ENCODE results near the gene BRCA2. TPM values are rescaled to one million over a fixed set of nuclear protein-coding genes. Genes with fewer than 3 reads are reported as not detected.
A peak's percentile ranks its signal among the peaks of the same experiment; 100 is the strongest.

Gene BRCA2
- total RNA-seq, 5 donors from 2014 or later (not counting 1 experiment from before 2014, with no cell fraction given): 2.2 to 4.7 (median 3.1) TPM

DNA sequence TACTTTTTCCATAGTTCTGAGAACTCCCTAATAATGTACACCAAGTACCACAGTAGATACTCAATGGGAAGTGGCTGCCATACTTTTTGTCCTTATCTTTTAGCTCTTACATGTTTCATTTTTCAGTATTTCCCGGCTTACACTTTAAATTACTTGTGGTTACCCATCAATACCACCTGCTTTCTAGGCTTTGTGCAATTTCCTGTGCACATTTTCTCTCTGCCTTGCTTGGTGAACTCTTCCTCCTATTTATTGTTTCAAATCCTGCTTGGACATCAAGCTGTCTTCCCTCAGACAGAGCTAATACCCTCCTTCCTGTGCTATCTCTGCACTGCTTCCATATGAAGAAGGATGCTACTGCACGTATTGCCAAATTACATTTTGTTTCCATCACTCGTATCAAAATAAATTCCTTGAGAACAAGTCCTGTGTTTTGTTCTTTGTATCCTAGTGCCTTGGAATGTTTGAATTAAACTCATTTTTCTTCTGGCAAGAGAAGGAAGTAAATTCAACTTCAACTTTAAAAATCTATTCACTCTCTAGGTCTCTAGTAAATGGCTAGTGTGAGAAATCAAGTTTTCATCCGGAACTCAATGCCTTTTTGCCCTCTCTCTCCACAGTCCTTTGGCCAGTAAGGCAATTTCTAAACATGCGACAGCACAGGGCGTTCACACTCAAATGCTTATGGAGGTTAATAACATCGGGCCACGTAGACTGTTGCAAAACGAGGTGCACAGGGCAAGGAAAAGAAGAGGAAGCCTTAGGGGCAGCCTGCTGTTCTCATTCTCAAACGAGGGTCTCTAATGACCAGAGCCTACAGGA lies 5.8 kb upstream of the BRCA2 start:
- Histone ChIP-seq H3K27ac (ENCODE audit: low read length) (no peak overlapping the region), H3K4me3 (ENCODE audit: control insufficient read depth in 1 of 2, extremely low read depth in 1 of 2, low read length in 1 of 2) (no peak overlapping the region), H3K4me1 (ENCODE audit: control insufficient read depth in 1 of 2, extremely low read depth in 1 of 2, insufficient read depth in 2 of 2, low read length in 2 of 2) (peaks cover 0 to 7% of the 10 kb centered on the region in 2 experiments), H3K27me3 (replicated peaks in 1 of 2; ENCODE audit: control insufficient read depth in 2 of 2, extremely low read depth in 1 of 2, insufficient read depth in 2 of 2, low read length in 1 of 2) (no peaks in the 10 kb centered on the region), H3K9me3 (no peaks in the 10 kb centered on the region), H3K36me3 (ENCODE audit: control insufficient read depth in 2 of 2, extremely low read depth in 1 of 2, insufficient read depth in 1 of 2, low read length in 1 of 2) (no peaks in the 10 kb centered on the region)
- CTCF ChIA-PET: interaction anchor here (0.5 to 1.5 kb wide), 5 partner anchors 282 to 400 kb away, joined by 3 to 7 read pairs (median 4); no protein-coding TSS in a partner anchor
- H3K4me3 Mint-ChIP-seq: peak overlapping the region in 1 of 3 donors; percentile 25
- peak; percentile 34 to 37 (median 36) for ATAC-seq (replicated peaks in 1 of 4)
- no peak overlapping the region for H3K27ac Mint-ChIP-seq
- 31% methylated on average over 6 of the region's 10 CpGs for WGBS (ENCODE audit: insufficient coverage)
- DNase-seq: no peak
- POLR2A ChIA-PET: no interaction called here
- peaks cover 12 to 13% (median 12%) of the 10 kb centered on the region in 3 donors for H3K4me1 Mint-ChIP-seq
- H3K9me3 Mint-ChIP-seq: no peaks in the 10 kb centered on the region
- H3K36me3 Mint-ChIP-seq: no peaks in the 10 kb centered on the region
- H3K27me3 Mint-ChIP-seq: peaks cover 0 to 2% of the 10 kb centered on the region in 2 donors

DNA sequence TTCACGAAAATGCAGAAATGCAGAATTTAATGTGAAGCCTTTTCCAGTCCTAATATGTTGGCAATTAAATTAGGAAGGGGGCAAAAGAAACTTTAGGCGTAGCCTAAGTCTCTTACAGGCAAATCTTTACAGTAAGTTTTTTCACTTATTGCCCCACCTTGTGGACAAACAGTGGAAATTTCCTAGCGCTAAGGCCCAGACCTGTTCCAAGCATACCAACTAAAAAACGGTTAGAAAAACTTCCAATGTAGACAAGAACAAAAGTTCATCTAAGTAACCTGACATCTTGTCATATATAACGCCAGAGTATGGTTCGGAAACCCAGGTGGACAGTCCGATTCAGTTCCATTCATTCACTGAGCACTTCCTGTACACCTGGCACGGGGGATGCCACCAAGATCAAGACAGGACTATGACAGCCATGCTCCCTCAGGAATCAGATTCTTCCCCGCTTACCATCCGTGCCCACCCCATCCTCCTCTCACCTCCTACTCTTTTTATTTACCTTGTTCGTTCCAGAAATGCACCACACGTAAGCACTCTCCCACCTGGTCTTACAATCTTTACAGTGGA lies 5.1 kb upstream of the BRCA2 start:
- Mint-ChIP-seq H3K4me3 (peak overlapping the region in 1 of 3 donors; percentile 25), H3K9me3 (no peaks in the 10 kb centered on the region), H3K27ac (no peak overlapping the region), H3K4me1 (peaks cover 19% of the 10 kb centered on the region in 3 donors), H3K36me3 (no peaks in the 10 kb centered on the region), H3K27me3 (peaks cover 0 to 2% of the 10 kb centered on the region in 2 donors)
- peak in 9 of 35 experiments; percentile 3 to 65 (median 14) for DNase-seq
- ChIA-PET CTCF (no interaction called here), POLR2A (interaction anchor here in 1 of 2 donors (0.6 kb wide), 1 partner anchor 71 kb away, joined by 4 read pairs; no protein-coding TSS in a partner anchor)
- no peak overlapping the region for H3K27ac ChIP-seq (ENCODE audit: low read length)
- H3K9me3 ChIP-seq: no peaks in the 10 kb centered on the region
- H3K36me3 ChIP-seq (ENCODE audit: control insufficient read depth in 2 of 2, extremely low read depth in 1 of 2, insufficient read depth in 1 of 2, low read length in 1 of 2): no peaks in the 10 kb centered on the region
- WGBS (ENCODE audit: insufficient coverage): 43% methylated on average over 8 of the region's 12 CpGs
- ATAC-seq (replicated peaks in 1 of 4): peak; percentile 57 to 66 (median 62)
- H3K4me3 ChIP-seq (ENCODE audit: control insufficient read depth in 1 of 2, extremely low read depth in 1 of 2, low read length in 1 of 2): no peak overlapping the region
- peaks cover 0 to 14% of the 10 kb centered on the region in 2 experiments for H3K4me1 ChIP-seq (ENCODE audit: control insufficient read depth in 1 of 2, extremely low read depth in 1 of 2, insufficient read depth in 2 of 2, low read length in 2 of 2)
- no peaks in the 10 kb centered on the region for H3K27me3 ChIP-seq (replicated peaks in 1 of 2; ENCODE audit: control insufficient read depth in 2 of 2, extremely low read depth in 1 of 2, insufficient read depth in 2 of 2, low read length in 1 of 2)

DNA sequence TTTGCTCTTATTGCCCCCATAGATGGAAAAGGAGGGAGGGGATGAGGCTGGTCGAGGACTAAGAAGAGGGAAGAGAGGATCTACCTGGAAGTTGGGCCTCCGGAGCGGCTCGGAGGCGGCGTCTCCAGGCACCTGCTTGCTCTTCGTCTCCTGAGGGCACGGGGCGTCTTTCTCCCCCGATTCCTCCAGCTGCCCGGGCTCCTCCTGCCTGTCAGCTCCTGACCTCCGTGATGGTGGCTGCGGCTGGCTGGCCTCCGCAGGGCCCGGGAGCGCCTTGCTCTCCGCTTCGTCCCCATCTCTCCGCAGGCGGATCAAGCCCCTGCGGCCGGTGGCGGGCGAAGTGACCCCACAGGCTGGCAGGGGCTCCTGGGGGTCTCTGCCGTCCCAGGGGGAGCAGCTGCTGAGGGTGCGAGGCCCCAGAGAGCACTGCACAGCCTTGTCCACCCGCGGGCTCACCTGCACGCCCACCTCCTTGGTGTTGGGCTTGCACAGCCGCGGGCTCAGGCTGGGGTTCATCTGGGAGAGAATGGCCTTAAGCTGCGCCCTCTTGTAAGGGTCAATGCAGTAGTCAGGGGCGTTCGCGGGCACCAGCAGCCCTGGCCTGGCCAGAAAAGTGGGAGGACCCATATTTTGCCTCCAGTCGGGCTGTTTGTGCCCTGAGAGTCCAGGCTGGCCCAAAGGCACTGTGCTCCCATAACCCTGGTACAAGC lies 4.0 kb upstream of the BRCA2 start:
- no peak overlapping the region for H3K4me3 ChIP-seq (ENCODE audit: control insufficient read depth in 1 of 2, extremely low read depth in 1 of 2, low read length in 1 of 2)
- Mint-ChIP-seq H3K27ac (no peak overlapping the region), H3K9me3 (no peaks in the 10 kb centered on the region), H3K27me3 (no peaks in the 10 kb centered on the region), H3K4me3 (no peak overlapping the region), H3K4me1 (peaks cover 20 to 25% (median 24%) of the 10 kb centered on the region in 3 donors), H3K36me3 (no peaks in the 10 kb centered on the region)
- CTCF ChIA-PET: interaction anchor here (0.5 to 0.8 kb wide), 4 partner anchors 212 to 1450 kb away, joined by 3 to 11 read pairs (median 4); no protein-coding TSS in a partner anchor
- ATAC-seq (replicated peaks in 1 of 4) (no peak), DNase-seq (no peak)
- no peaks in the 10 kb centered on the region for H3K36me3 ChIP-seq (ENCODE audit: control insufficient read depth in 2 of 2, extremely low read depth in 1 of 2, insufficient read depth in 1 of 2, low read length in 1 of 2)
- 92% methylated on average over 32 of the region's 36 CpGs for WGBS (ENCODE audit: insufficient coverage)
- peaks cover 0 to 19% of the 10 kb centered on the region in 2 experiments for H3K4me1 ChIP-seq (ENCODE audit: control insufficient read depth in 1 of 2, extremely low read depth in 1 of 2, insufficient read depth in 2 of 2, low read length in 2 of 2)
- H3K9me3 ChIP-seq: no peaks in the 10 kb centered on the region
- POLR2A ChIA-PET: interaction anchor here in 1 of 2 donors (0.6 kb wide), 1 partner anchor 72 kb away, joined by 4 read pairs; no protein-coding TSS in a partner anchor
- H3K27me3 ChIP-seq (replicated peaks in 1 of 2; ENCODE audit: control insufficient read depth in 2 of 2, extremely low read depth in 1 of 2, insufficient read depth in 2 of 2, low read length in 1 of 2): no peaks in the 10 kb centered on the region
- no peak overlapping the region for H3K27ac ChIP-seq (ENCODE audit: low read length)

DNA sequence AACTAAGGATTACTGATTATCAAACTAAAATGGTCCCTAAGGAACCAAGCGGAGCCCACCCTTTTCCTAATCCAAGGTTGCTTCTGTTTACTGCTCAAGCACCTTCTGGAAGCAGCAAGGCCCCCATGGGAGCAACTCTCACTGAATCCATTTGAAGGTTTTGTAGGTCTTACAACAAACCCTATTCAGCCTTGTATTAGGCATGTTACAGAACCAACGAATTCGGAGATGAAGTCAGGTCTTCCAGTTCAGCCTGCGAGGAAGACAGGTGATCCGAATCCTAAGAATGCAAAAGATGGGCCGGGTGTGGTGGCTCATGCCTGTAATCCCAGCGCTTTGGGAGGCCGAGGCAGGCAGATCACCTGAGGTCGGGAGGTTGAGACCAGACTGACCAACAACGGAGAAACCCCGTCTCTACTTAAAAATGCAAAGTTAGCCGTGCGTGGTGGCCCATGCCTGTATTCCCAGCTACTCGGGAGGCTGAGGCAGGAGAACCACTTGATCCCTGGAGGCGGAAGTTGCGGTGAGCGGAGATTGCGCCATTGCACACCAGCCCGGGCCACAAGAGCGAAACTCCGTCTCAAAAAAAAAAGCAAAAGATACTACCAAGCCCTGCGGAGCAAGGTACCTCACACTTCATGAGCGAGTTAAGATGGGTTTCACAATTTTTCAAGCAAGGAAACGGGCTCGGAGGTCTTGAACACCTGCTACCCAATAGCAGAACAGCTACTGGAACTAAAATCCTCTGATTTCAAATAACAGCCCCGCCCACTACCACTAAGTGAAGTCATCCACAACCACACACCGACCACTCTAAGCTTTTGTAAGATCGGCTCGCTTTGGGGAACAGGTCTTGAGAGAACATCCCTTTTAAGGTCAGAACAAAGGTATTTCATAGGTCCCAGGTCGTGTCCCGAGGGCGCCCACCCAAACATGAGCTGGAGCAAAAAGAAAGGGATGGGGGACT lies 754 bp upstream of the BRCA2 start:
- ATAC-seq (replicated peaks in 1 of 4) (peak; percentile 60 to 69 (median 68)), DNase-seq (peak in 33 of 35 experiments; percentile 44 to 82 (median 67))
- H3K4me3 Mint-ChIP-seq: peak overlapping the region; percentile 94 to 96 (median 95)
- no peaks in the 10 kb centered on the region for H3K36me3 Mint-ChIP-seq
- Histone ChIP-seq H3K27me3 (replicated peaks in 1 of 2; ENCODE audit: control insufficient read depth in 2 of 2, extremely low read depth in 1 of 2, insufficient read depth in 2 of 2, low read length in 1 of 2) (no peaks in the 10 kb centered on the region), H3K4me1 (ENCODE audit: control insufficient read depth in 1 of 2, extremely low read depth in 1 of 2, insufficient read depth in 2 of 2, low read length in 2 of 2) (peaks cover 0 to 19% of the 10 kb centered on the region in 2 experiments), H3K27ac (ENCODE audit: low read length) (peak overlapping the region; percentile 98), H3K9me3 (no peaks in the 10 kb centered on the region), H3K4me3 (ENCODE audit: control insufficient read depth in 1 of 2, extremely low read depth in 1 of 2, low read length in 1 of 2) (peak overlapping the region; percentile 71 to 92), H3K36me3 (ENCODE audit: control insufficient read depth in 2 of 2, extremely low read depth in 1 of 2, insufficient read depth in 1 of 2, low read length in 1 of 2) (no peaks in the 10 kb centered on the region)
- no peaks in the 10 kb centered on the region for H3K9me3 Mint-ChIP-seq
- CTCF ChIA-PET: interaction anchor here (0.6 to 1.5 kb wide), 10 partner anchors 8 to 1228 kb away, joined by 3 to 9 read pairs (median 4); partner anchors contain the start of gene PDS5B (in 1 of the 2)
- WGBS (ENCODE audit: insufficient coverage): 80% methylated on average over 29 of the region's 32 CpGs
- POLR2A ChIA-PET: interaction anchor here (0.6 to 1.7 kb wide), 10 partner anchors 9 to 225 kb away, joined by 3 to 6 read pairs (median 4); partner anchors contain the start of gene N4BP2L1 (in 2 of the 2)
- peak overlapping the region; percentile 99 for H3K27ac Mint-ChIP-seq
- no peaks in the 10 kb centered on the region for H3K27me3 Mint-ChIP-seq
- H3K4me1 Mint-ChIP-seq: peaks cover 13 to 22% (median 22%) of the 10 kb centered on the region in 3 donors

DNA sequence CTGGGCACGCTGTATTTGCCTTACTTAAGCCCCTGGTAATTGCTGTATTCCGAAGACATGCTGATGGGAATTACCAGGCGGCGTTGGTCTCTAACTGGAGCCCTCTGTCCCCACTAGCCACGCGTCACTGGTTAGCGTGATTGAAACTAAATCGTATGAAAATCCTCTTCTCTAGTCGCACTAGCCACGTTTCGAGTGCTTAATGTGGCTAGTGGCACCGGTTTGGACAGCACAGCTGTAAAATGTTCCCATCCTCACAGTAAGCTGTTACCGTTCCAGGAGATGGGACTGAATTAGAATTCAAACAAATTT lies 676 bp downstream of the BRCA2 start:
- peak overlapping the region; percentile 71 to 92 for H3K4me3 ChIP-seq (ENCODE audit: control insufficient read depth in 1 of 2, extremely low read depth in 1 of 2, low read length in 1 of 2)
- CTCF ChIA-PET: interaction anchor here in 1 of 2 donors (0.7 to 1.6 kb wide), 3 partner anchors 217 to 1227 kb away, joined by 3 read pairs; no protein-coding TSS in a partner anchor
- WGBS (ENCODE audit: insufficient coverage): 0% methylated on average over 7 of the region's 13 CpGs

More for the DNA sequence above, 676 bp downstream of the BRCA2 start:
- POLR2A ChIA-PET: interaction anchor here in 1 of 2 donors (1.2 to 1.7 kb wide), 3 partner anchors 107 to 222 kb away, joined by 3 to 6 read pairs (median 5); partner anchors contain the start of gene N4BP2L1
- Histone ChIP-seq H3K36me3 (ENCODE audit: control insufficient read depth in 2 of 2, extremely low read depth in 1 of 2, insufficient read depth in 1 of 2, low read length in 1 of 2) (no peaks in the 10 kb centered on the region), H3K27ac (ENCODE audit: low read length) (peak overlapping the region; percentile 98), H3K27me3 (replicated peaks in 1 of 2; ENCODE audit: control insufficient read depth in 2 of 2, extremely low read depth in 1 of 2, insufficient read depth in 2 of 2, low read length in 1 of 2) (no peaks in the 10 kb centered on the region), H3K4me1 (ENCODE audit: control insufficient read depth in 1 of 2, extremely low read depth in 1 of 2, insufficient read depth in 2 of 2, low read length in 2 of 2) (peaks cover 0 to 14% of the 10 kb centered on the region in 2 experiments), H3K9me3 (no peaks in the 10 kb centered on the region)
- H3K4me1 Mint-ChIP-seq: peaks cover 11 to 17% (median 15%) of the 10 kb centered on the region in 3 donors
- no peaks in the 10 kb centered on the region for H3K27me3 Mint-ChIP-seq
- peak overlapping the region; percentile 99 for H3K27ac Mint-ChIP-seq
- DNase-seq (peak in 1 of 35 experiments; percentile 1), ATAC-seq (replicated peaks in 1 of 4) (no peak)
- no peaks in the 10 kb centered on the region for H3K36me3 Mint-ChIP-seq
- H3K9me3 Mint-ChIP-seq: no peaks in the 10 kb centered on the region
- peak overlapping the region; percentile 94 to 96 (median 95) for H3K4me3 Mint-ChIP-seq

Measured in T-cell (primary cell).